HG02678 (cell line): ENCODE results near the gene SLC41A2.
A peak's percentile ranks its signal among the peaks of the same experiment; 100 is the strongest.
"Not testable (repeated sequence)": the region's sequence is repeated elsewhere in the genome, so short reads cannot be mapped to it uniquely, and the experiment has no call there.

ENCODE experiments used
- ATAC-seq: cut with Tn5 transposase; IDR thresholded peaks from one replicate; pipeline ENCODE4 v1.9.1; 2021; ENCODE audit warnings: mild to moderate bottlenecking, moderate library complexity; ENCODE audit not compliant: unreplicated experiment

SLC41A2 gene

GRCh38 chr12:104964167-104964855, 6.2 kb upstream of the SLC41A2 start:
- ATAC-seq, result no peak

DNA sequence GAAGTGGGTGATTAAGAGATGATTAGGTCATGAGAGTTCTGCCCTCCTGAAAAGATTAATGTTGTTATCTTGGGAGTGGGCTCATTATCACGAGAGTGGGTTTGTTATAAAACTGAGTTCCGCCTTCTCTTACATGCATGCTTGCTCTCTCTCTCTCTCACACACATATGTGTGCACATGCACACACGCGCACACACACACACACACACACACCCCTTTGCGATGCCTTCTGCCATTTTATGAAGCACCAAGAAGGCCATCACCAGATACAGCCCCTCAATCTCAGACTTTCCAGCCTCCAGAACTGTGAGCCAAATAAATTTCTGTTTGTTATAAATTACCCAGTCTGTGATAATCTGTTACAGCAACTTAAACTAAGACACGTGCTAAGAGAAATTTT, 5.7 kb upstream of the SLC41A2 start:
- ATAC-seq, result no peak

- ATAC-seq, result no peak
Observed at GRCh38 chr12:104960464-104960863, 2.4 kb upstream of the SLC41A2 start.

DNA sequence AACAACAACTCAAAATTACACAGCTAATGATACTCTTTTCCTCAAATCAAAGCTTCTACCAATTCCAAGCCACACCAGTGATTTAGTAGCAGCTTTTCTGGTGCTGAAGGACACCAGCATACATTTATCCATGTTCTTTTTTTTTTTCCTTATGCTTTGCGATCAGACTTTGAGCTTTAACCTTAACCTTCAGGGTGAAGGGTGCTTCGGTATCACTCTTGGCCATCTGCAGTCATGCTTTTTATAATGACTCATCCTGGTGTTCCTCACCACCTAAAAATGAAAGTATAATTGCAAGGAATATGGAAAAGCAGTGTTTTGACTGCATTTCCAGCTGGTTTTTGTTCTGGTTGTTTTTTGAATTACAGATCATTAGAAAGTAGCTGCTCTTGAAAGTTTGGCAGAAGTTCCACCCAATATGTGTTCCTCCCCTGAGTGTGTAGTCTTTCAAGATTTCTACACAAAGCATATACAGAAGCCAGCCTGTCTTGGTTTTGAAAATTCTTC, 1.3 kb upstream of the SLC41A2 start:
- no peak for ATAC-seq

DNA sequence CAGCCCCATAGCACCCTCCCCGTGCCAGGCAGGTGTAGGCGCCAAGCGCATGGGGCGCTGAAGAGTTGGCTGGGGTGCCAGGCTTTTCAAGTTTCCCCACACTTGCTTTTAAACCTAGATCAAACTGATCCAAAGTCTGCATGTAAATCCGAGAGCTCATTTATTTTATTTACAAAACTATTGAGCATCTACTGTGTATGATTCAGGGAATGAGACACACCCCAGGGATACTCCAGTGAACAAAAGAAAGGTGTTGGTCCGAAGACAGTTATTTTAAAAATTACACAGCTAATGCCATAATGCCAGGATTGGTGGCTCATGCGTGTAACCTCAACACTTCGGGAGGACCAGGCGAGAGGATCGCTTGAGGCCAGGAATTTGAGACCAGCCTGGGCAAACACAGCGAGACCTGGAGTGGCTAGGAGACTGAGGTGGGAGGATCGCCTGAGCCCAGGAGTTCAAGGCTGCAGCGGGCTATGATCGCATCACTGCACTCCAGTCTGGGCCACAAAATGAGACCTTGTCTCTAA, 780 bp upstream of the SLC41A2 start:
- ATAC-seq, result no peak

DNA sequence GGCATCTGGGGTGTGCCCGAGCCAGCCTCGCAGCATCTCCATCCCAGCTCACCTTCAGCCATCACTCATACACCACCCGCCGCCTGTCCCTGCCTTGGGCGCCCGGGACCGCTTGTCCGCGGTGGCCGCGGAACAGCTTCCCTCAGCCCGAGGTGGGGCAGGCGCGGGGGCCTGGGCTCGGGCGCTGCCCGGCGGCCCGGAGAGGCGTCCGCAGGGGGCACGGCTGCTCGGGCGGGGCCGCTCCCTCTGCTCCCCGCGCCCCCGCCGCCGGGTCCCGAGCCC, 430 bp downstream of the SLC41A2 start:
- ATAC-seq, result peak; percentile 30

DNA sequence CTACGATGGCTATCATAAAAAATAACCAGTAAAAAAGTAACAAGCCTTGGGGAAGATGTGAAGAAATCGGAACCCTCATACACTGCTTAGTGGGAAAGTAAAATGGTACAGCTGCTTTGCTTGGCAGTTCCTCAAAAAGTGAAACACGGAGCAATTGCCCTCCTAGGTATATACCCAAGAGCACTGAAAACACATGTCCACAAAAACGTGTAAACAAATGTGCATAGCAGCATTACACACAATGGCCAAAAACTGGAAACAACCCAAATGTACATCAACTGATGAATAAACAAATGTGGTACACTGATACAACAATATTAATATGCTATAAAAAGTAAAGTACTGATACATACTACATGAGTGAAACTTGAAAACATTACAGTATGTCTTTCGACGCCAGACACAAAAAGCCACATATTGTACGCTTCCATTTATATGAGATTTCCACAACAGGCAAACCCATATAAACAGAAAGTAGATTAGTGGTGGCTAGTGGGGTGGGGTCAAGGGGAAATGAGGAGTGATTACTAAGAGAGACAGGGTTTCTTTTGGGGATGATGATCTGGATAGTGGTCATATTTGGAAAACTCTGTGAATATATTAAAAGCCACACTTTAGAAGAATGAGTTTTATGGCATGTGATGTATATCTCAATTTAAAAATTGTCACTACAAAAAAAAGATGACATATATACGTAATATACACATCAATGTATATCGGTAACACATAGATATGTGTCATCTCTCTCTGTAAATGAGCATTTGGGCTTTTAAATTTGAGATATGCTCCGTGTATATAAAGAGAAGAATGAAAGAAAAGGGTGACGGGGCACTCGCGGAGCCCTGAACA, 996 bp downstream of the SLC41A2 start:
- no peak for ATAC-seq

GRCh38 chr12:104955703-104956102, 2.4 kb downstream of the SLC41A2 start:
- no peak for ATAC-seq

- no peak for ATAC-seq
Observed at GRCh38 chr12:104953323-104953722, 4.8 kb downstream of the SLC41A2 start.

DNA sequence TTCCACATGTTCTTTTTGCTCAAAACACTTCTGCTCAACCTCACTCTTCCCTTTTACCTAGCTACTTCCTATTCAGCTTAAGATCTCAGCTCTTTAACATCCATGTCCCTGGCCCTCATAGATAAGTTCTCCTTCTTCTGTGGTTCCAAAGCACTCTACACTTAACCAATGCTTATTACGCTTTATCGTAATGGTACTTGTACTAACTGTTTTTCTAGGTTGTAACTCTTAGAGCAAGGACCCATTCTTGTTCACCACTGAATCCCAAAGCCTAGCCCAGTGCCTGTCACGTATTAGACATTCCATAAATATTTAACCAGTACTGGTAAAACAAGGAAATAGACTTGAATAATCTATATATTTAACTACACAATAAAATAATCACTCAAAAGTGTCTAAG, 5.3 kb downstream of the SLC41A2 start:
- ATAC-seq, result no peak

- ATAC-seq, result no peak
Observed at GRCh38 chr12:104951759-104952509, 6.2 kb downstream of the SLC41A2 start.

DNA sequence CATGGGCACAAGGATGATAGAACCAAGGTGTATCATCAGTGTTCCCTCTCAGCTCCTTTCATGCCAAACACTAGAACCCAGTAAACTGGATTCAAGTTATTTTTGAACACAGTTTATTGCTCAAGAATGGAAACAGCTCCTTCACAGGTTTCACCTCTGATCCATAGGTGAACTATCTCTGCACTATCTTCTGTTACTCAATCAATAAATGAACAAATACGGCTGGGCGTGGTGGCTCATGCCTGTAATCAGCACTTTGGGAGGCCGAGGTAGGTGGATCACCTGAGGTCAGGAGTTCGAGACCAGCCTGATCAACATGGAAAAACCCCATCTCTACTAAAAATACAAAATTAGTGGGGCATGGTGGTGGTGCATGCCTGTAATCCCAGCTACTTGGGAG, 9.4 kb downstream of the SLC41A2 start:
- ATAC-seq, result not testable (repeated sequence)

- ATAC-seq, result no peak
Observed at GRCh38 chr12:104944252-104944651, 13.8 kb downstream of the SLC41A2 start.

DNA sequence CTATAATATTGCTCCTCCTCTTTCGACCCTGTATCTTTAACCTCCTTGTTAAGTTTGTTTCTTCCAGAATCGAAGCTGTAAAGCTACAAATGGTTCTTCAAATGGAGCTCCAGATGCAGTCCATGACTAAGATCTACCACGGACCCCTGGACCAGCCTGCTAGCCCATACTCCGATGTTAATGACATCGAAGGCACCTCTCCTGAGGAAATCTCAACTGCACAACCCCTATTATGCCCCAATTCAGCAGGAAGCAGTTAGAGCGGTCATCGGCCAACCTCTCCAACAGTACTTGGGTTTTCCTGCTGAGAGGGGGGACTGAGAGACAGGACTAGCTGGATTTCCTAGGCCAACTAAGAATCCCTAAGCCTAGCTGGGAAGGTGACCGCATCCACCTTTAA, 14.7 kb downstream of the SLC41A2 start:
- ATAC-seq, result not testable (repeated sequence)

- no peak for ATAC-seq
Observed at GRCh38 chr12:104942075-104942474, 16.0 kb downstream of the SLC41A2 start.

DNA sequence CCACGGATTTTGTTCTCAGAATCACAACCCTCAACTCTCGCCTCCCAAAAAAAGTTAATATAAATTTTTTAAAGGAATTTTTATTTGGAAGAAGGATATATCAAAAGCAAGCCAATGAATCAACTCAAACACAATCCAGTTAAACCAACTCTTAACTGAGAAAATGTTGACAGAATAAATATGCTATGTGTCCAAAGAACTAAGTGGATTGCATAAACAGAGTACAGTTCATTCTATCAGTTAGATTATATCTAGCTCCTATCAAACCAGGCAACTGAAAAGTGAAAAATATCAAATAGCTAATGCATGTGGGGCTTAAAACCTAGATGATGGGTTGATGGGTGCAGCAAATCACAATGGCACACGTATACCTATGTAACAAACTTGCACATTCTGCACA, 16.6 kb downstream of the SLC41A2 start:
- ATAC-seq, result no peak

- no peak for ATAC-seq
Observed at GRCh38 chr12:104939089-104939488, 19.0 kb downstream of the SLC41A2 start.

DNA sequence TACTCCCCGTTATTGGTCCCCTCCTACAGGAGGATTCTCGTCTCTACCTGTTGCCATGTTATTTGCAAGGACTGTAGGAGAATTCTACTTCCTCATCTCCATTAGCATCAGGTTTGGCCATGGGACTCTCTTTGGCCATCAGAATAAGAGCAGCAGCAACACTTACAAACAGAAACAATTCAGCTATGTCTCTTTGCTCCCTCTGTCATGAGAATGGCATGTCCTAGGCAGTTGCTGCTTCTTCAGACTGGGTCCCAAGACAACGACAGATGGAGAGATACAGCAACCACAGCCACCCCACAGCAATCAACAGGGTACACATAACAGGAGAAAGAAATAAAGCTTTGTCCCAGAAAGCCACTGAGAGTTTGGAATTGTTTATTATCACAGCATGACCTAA, 19.7 kb downstream of the SLC41A2 start:
- no peak for ATAC-seq

DNA sequence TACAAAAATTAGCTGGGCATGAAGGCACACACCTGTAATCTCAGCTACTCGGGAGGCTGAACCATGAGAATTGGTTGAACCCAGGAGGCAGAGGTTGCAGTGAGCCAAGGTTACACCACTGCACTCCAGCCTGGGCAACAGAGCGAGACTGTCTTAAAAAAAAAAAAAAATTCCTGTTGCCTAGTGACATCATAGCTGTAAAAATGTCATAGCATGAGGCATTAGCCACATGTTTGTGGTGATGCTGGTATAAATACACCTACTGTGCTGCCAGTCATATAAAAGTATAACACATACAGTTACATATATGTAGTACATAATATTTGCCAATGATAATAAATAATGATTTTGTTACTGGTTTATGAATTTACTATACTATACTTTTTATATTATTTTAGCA, 22.2 kb downstream of the SLC41A2 start:
- no peak for ATAC-seq

- ATAC-seq, result no peak
Observed at GRCh38 chr12:104933778-104934177, 24.3 kb downstream of the SLC41A2 start.

GRCh38 chr12:104933128-104933527, 25.0 kb downstream of the SLC41A2 start:
- no peak for ATAC-seq
